K562 (cell line): ENCODE results near the gene YARS1. TPM values are rescaled to one million over a fixed set of nuclear protein-coding genes. Genes with fewer than 3 reads are reported as not detected.
A peak's percentile ranks its signal among the peaks of the same experiment; 100 is the strongest.

Experiments used
- ATAC-seq: fragments of 200-7000 bp; cut with Tn5 transposase; 3 replicates; pipeline ENCODE4 v1.9.1; 2020; ENCODE audit warnings: moderate library complexity
- BruUV-seq: library from RNA; stranded (reverse); fragments of 400-500 nt; replicated peaks from 2 replicates; lab custom pipeline; 2021; lab: Mats Ljungman, UMichigan
- CTCF ChIA-PET: fragments of 300-600 bp; formaldehyde crosslinking; extraction: SDS; loops from one replicate; lab custom pipeline; 2021; ENCODE audit warnings: low intra/inter-chr PET ratio; lab: Yijun Ruan, JAX
- POLR2A ChIA-PET: fragments of 300-600, 350-650 bp; sonication (Branson Sonifier 250); formaldehyde crosslinking; extraction: SDS; loops from one replicate; lab custom pipeline; 2021; ENCODE audit warnings: antibody characterized with exemption, inconsistent platforms; lab: Yijun Ruan, JAX
- DNase-seq, 4 experiments: peaks; one replicate each; pipeline versions ENCODE4 v3.0.0 to v3.0.0-alpha.2; 2011 to 2018; ENCODE audit warnings: low spot score in 3 of 4, mixed read lengths in 3 of 4; ENCODE audit errors: extremely low read depth in 1 of 4
- FAIRE-seq: peaks from 2 replicates; lab custom pipeline; 2011; peaks lifted over from hg19 to GRCh38; lab: Jason Lieb, UNC
- H2AFZ ChIP-seq: 2 replicates; pipeline ENCODE4 v1.6.0; 2011; ENCODE audit warnings: low read depth, low read length, control low read depth, inconsistent platforms
- H3K27ac ChIP-seq: fragments of 200-600 bp; 3 replicates; pipeline ENCODE4 v1.8.0; 2011; ENCODE audit warnings: low read depth, mild to moderate bottlenecking, control low read depth, inconsistent platforms, low read length, moderate library complexity, mixed read lengths; ENCODE audit errors: extremely low read depth
- H3K27me3 ChIP-seq, 2 experiments: fragments of 300-600 bp in 1 of 2; 2 replicates in 1 of 2; 3 replicates in 1 of 2; pipeline versions ENCODE4 v1.6.0 to v1.8.0; 2011; ENCODE audit warnings: inconsistent platforms in 2 of 2, low read length in 2 of 2, mild to moderate bottlenecking in 1 of 2, mixed read lengths in 1 of 2, moderate library complexity in 1 of 2; ENCODE audit not compliant: control insufficient read depth in 2 of 2, insufficient read depth in 2 of 2
- H3K36me3 ChIP-seq: fragments of 300-600 bp; 3 replicates; pipeline ENCODE4 v1.8.0; 2011; ENCODE audit warnings: mild to moderate bottlenecking, low read length, inconsistent platforms; ENCODE audit not compliant: control insufficient read depth, insufficient read depth
- H3K4me1 ChIP-seq, 2 experiments: fragments of 200-600 bp in 1 of 2; replicated peaks in 1 of 2; 2 replicates in 1 of 2; 3 replicates in 1 of 2; pipeline versions ENCODE4 v1.5.1 to v1.8.0; 2011; ENCODE audit warnings: inconsistent platforms in 2 of 2, low read length in 2 of 2, mild to moderate bottlenecking in 1 of 2, mixed read lengths in 1 of 2, moderate library complexity in 1 of 2; ENCODE audit not compliant: control insufficient read depth in 2 of 2, insufficient read depth in 2 of 2
- H3K4me2 ChIP-seq: 2 replicates; pipeline ENCODE4 v1.6.1; 2011; ENCODE audit warnings: low read length, control low read depth, inconsistent platforms, mixed read lengths; ENCODE audit not compliant: insufficient read depth
- H3K4me3 ChIP-seq: fragments of 200-600 bp; sonication (generic), shearing (Covaris generic); 2 replicates; pipeline ENCODE4 v1.5.1; 2016; ENCODE audit warnings: control low read depth, inconsistent platforms
- H3K79me2 ChIP-seq: fragments of 200-600 bp; 3 replicates; pipeline ENCODE4 v1.8.0; 2011; ENCODE audit warnings: low read length, inconsistent platforms; ENCODE audit not compliant: control insufficient read depth, insufficient read depth
- H3K9ac ChIP-seq, 2 experiments: 2 replicates each; pipeline versions ENCODE4 v1.6.0 to v1.6.1; 2011; ENCODE audit warnings: low read depth in 2 of 2, low read length in 2 of 2, control low read depth in 1 of 2, inconsistent platforms in 1 of 2, mild to moderate bottlenecking in 1 of 2, mixed read lengths in 1 of 2; ENCODE audit not compliant: insufficient read depth in 1 of 2
- H3K9me1 ChIP-seq: one replicate; pipeline ENCODE4 v1.6.0; 2011; ENCODE audit warnings: inconsistent platforms, mild to moderate bottlenecking, low read length, moderate library complexity; ENCODE audit not compliant: control insufficient read depth, insufficient read depth
- H3K9me3 ChIP-seq: replicated peaks from 2 replicates; pipeline ENCODE4 v1.5.1; 2011; ENCODE audit warnings: low read depth, low read length, inconsistent platforms; ENCODE audit not compliant: control insufficient read depth, insufficient read depth
- H4K20me1 ChIP-seq: replicated peaks from 2 replicates; pipeline ENCODE4 v1.6.1; 2011; ENCODE audit warnings: low read length, inconsistent platforms, mixed read lengths; ENCODE audit not compliant: control insufficient read depth, insufficient read depth
- CEBPB ChIP-seq: fragments of 450-650 bp; IDR thresholded peaks from 2 replicates; pipeline ENCODE4 v1.6.1; 2016; ENCODE audit warnings: missing genetic modification characterization, missing compliant biosample characterization
- CTCF ChIP-seq, 3 experiments: IDR thresholded peaks in 2 of 3; conservative IDR thresholded peaks in 1 of 3; 2 replicates each; pipeline ENCODE4 v1.5.1; 2011 to 2012; ENCODE audit warnings: low read length in 3 of 3, mild to moderate bottlenecking in 3 of 3, control low read depth in 2 of 3, improper control_type of control experiment in 1 of 3, inconsistent platforms in 1 of 3, low read depth in 1 of 3, mixed read lengths in 1 of 3, moderate library complexity in 1 of 3; ENCODE audit not compliant: insufficient read depth in 2 of 3
- POLR2B ChIP-seq: fragments of 450-650 bp; IDR thresholded peaks from 2 replicates; pipeline ENCODE4 v1.6.1; 2018; ENCODE audit warnings: low read depth; ENCODE audit not compliant: partially characterized antibody
- RAD21 ChIP-seq, 2 experiments: fragments of 250-450 bp in 1 of 2; fragments of 450-650 bp in 1 of 2; sonication (Bioruptor Pico) in 1 of 2; formaldehyde crosslinking in 1 of 2; IDR thresholded peaks in 1 of 2; conservative IDR thresholded peaks in 1 of 2; 2 replicates each; pipeline versions ENCODE4 v1.4.0 to v1.8.0; 2020 to 2022; ENCODE audit warnings: mild to moderate bottlenecking in 2 of 2, moderate library complexity in 1 of 2
- RBM22 ChIP-seq: fragments of 200-400 bp; formaldehyde crosslinking; IDR thresholded peaks from 2 replicates; pipeline ENCODE4 v1.6.1; 2018; ENCODE audit warnings: low read length, low read depth; ENCODE audit not compliant: poor library complexity, severe bottlenecking
- REST ChIP-seq, 2 experiments: fragments of 450-650 bp; formaldehyde crosslinking in 1 of 2; IDR thresholded peaks; 2 replicates each; pipeline versions ENCODE4 v1.4.0 to v1.6.1; 2014 to 2020; ENCODE audit warnings: mild to moderate bottlenecking in 2 of 2, borderline replicate concordance in 1 of 2, low read depth in 1 of 2
- SIN3A ChIP-seq, 2 experiments: fragments of 150-350 bp in 1 of 2; IDR thresholded peaks; 2 replicates each; pipeline ENCODE4 v1.6.1; 2011 to 2016; ENCODE audit warnings: borderline replicate concordance in 2 of 2, low read depth in 2 of 2, low read length in 2 of 2, mild to moderate bottlenecking in 2 of 2, moderate library complexity in 2 of 2; ENCODE audit not compliant: control insufficient read depth in 1 of 2
- ZNF197 ChIP-seq: fragments of 200-800 bp; sonication (Bioruptor generic); IDR thresholded peaks from 2 replicates; pipeline ENCODE4 v1.6.1; 2016; ENCODE audit warnings: low read depth, missing genetic modification characterization, missing compliant biosample characterization
- WGBS: fragments of 100-300 bp; shearing (Covaris generic); methylation state at CpG from one replicate; pipeline ENCODE4 v1.1.6; 2016; ENCODE audit warnings: low coverage, mixed read lengths; ENCODE audit not compliant: insufficient coverage; ENCODE audit errors: missing lambda C conversion rate; 5-methylcytosine and 5-hydroxymethylcytosine counted together
- in situ Hi-C: fragments of 300-500 bp; cut with MboI; formaldehyde crosslinking; loops from 4 replicates; pipeline ENCODE4 v1.15.0; 2018; ENCODE audit warnings: inconsistent platforms, mixed read lengths
- intact Hi-C: fragments of 100-400 bp; cut with micrococcal nuclease; formaldehyde crosslinking; loops from 2 replicates; pipeline ENCODE4 v1.14.2; 2022
- polyA plus RNA-seq, 8 experiments: library from polyadenylated mRNA; depleted of rRNA in 4 of 8; stranded (reverse) in 5 of 8; unstranded in 3 of 8; fragments of >200 nt; fragmentation: Nextera tagmentation in 2 of 8; fragmentation: Illumina TruSeq in 1 of 8; extraction: Ambion mirVana in 2 of 8; extraction: Trizol in 1 of 8; gene quantifications; 2 replicates each; pipeline versions ENCODE4 v1.2.1 to v1.2.3, GENCODE V29; 2011 to 2014; ENCODE audit warnings: inconsistent platforms in 1 of 8, missing spikeins in 1 of 8
- total RNA-seq, 7 experiments: library from RNA; depleted of rRNA in 6 of 7; stranded (reverse); fragments of >200 nt in 6 of 7; fragmentation: Illumina TruSeq in 2 of 7; extraction: Trizol in 2 of 7; gene quantifications; 2 replicates each; pipeline versions ENCODE4 v1.2.1 to v1.2.3, GENCODE V29; 2011 to 2021; ENCODE audit warnings: low replicate concordance in 1 of 7

YARS1 gene
- total and polyA plus RNA-seq, 9 of the 15 experiments (the other 6 are each of a cell fraction or from before 2014, with no cell fraction given), result 66.2 to 336 (median 201) TPM

- Histone ChIP-seq H3K36me3 (peaks cover 89% of the 10 kb centered on the region), H3K9ac (no peak overlapping the region), H3K79me2 (peaks cover 5% of the 10 kb centered on the region; the same call in 1 of the 3 replicates), H3K4me2 (no peak overlapping the region), H4K20me1 (no peaks in the 10 kb centered on the region), H3K9me1 (no peaks in the 10 kb centered on the region), H3K4me1 (no peaks in the 10 kb centered on the region), H3K9me3 (no peaks in the 10 kb centered on the region), H3K27ac (no peak overlapping the region), H3K4me3 (no peak overlapping the region), H3K27me3 (no peaks in the 10 kb centered on the region), H2AFZ (no peak overlapping the region)
- TF ChIP-seq RBM22, result peak; percentile 6
- TF ChIP-seq CEBPB, result no peak
- peak; percentile 36 for TF ChIP-seq POLR2B
- no peak for TF ChIP-seq ZNF197 (CRISPR knock-in tag)
- 0 out of 4 replicates have a peak, but pooled peaks of 1 of the 2 experiments have one; percentile 11 for TF ChIP-seq RAD21 (CRISPR knock-in tag; conservative IDR thresholded peaks at IDR 0.05 in 1 of 2, IDR thresholded peaks at IDR 0.05 in 1 of 2)
- TF ChIP-seq SIN3A (IDR thresholded peaks at IDR 0.05; ENCODE audit: borderline replicate concordance in 2 of 2, control insufficient read depth in 1 of 2, low read depth in 2 of 2, low read length in 2 of 2), result no peak
- TF ChIP-seq REST (IDR thresholded peaks at IDR 0.05; ENCODE audit: borderline replicate concordance), result 0 out of 2 replicates have a peak, but pooled peaks have one; percentile 4
- no peak for TF ChIP-seq REST (CRISPR knock-in tag; IDR thresholded peaks at IDR 0.05; ENCODE audit: low read depth)
- peak in 2 of 3 experiments; percentile 26 to 43; a peak in 3 of 6 replicates for TF ChIP-seq CTCF (IDR thresholded peaks at IDR 0.05 in 2 of 3, conservative IDR thresholded peaks at IDR 0.05 in 1 of 3; ENCODE audit: insufficient read depth in 2 of 3, low read depth in 1 of 3, low read length in 3 of 3)
- FAIRE-seq, result peak; percentile 23
- intact Hi-C loops, result loop anchor here (5.0 kb wide), 1 partner anchor 275 kb away; no protein-coding TSS in a partner anchor
- POLR2A ChIA-PET, result interaction anchor here (0.7 to 1.8 kb wide), 5 partner anchors 10 to 141 kb away, joined by 3 to 15 read pairs (median 3); no protein-coding TSS in a partner anchor
- peak; percentile 62 for ATAC-seq
- CTCF ChIA-PET, result interaction anchor here (2.6 kb wide), 1 partner anchor 75 kb away, joined by 15 read pairs; no protein-coding TSS in a partner anchor
- DNase-seq, result no peak
- in situ Hi-C loops, result no loop called here
- no TSS peak for BruUV-seq
- whole genome bisulfite sequencing, result 86% methylated on average over 4 of the region's 4 CpGs
Observed at GRCh38 chr1:32786856-32787255, 30.3 kb downstream of the YARS1 start.
